CD14-positive monocyte (primary cell): ENCODE measurements around the gene ADAMTS9. TPM values are rescaled to one million over a fixed set of nuclear protein-coding genes. Genes with fewer than 3 reads are reported as not detected.

ENCODE experiments used
- DNase-seq, 3 donors: peaks; one replicate each; pipeline ENCODE4 v3.0.0-alpha.2; 2011 to 2022
- H2AFZ ChIP-seq: 2 replicates; pipeline ENCODE4 v1.6.0; 2012; ENCODE audit warnings: mild to moderate bottlenecking, low read depth, low read length, inconsistent platforms; ENCODE audit not compliant: insufficient read depth, poor library complexity, severe bottlenecking
- H3K27ac ChIP-seq, 2 donors: 1 replicate in 1 of 2; 2 replicates in 1 of 2; pipeline ENCODE4 v1.5.1; 2012 to 2013; ENCODE audit warnings: low read length in 2 of 2, control low read depth in 1 of 2, inconsistent platforms in 1 of 2, low read depth in 1 of 2, mild to moderate bottlenecking in 1 of 2
- H3K27me3 ChIP-seq, 2 donors: one replicate each; pipeline versions ENCODE4 v1.6.0 to v1.6.1; 2011 to 2013; ENCODE audit warnings: low read length in 2 of 2; ENCODE audit not compliant: control insufficient read depth in 2 of 2, insufficient read depth in 2 of 2
- H3K36me3 ChIP-seq, 2 donors: replicated peaks in 1 of 2; 1 replicate in 1 of 2; 2 replicates in 1 of 2; pipeline versions ENCODE4 v1.5.1 to v1.6.1; 2012 to 2013; ENCODE audit warnings: low read length in 2 of 2, control low read depth in 1 of 2, inconsistent platforms in 1 of 2, mild to moderate bottlenecking in 1 of 2; ENCODE audit not compliant: insufficient read depth in 2 of 2, control insufficient read depth in 1 of 2
- H3K4me1 ChIP-seq, 2 donors: 1 replicate in 1 of 2; 2 replicates in 1 of 2; pipeline versions ENCODE4 v1.5.1 to v1.6.1; 2012 to 2013; ENCODE audit warnings: low read length in 2 of 2, control low read depth in 1 of 2, inconsistent platforms in 1 of 2, mild to moderate bottlenecking in 1 of 2, moderate library complexity in 1 of 2; ENCODE audit not compliant: insufficient read depth in 2 of 2, control insufficient read depth in 1 of 2
- H3K4me2 ChIP-seq: replicated peaks from 2 replicates; pipeline ENCODE3; 2012; ENCODE audit warnings: low read length, moderate library complexity, mild to moderate bottlenecking; ENCODE audit not compliant: poor library complexity, severe bottlenecking; ENCODE audit errors: extremely low read depth
- H3K4me3 ChIP-seq, 3 experiments: fragments of 200-600 bp in 1 of 3; sonication (generic) in 1 of 3; replicated peaks in 1 of 3; 1 replicate in 2 of 3; 2 replicates in 1 of 3; pipeline ENCODE4 v1.5.1; 2011 to 2013; ENCODE audit warnings: low read length in 3 of 3, mild to moderate bottlenecking in 3 of 3, control low read depth in 2 of 3, low read depth in 2 of 3, inconsistent platforms in 1 of 3, moderate library complexity in 1 of 3
- H3K79me2 ChIP-seq: 2 replicates; pipeline ENCODE4 v1.6.0; 2012; ENCODE audit warnings: mild to moderate bottlenecking, control low read depth, inconsistent platforms, low read length, moderate library complexity; ENCODE audit not compliant: insufficient read depth
- H3K9ac ChIP-seq: 2 replicates; pipeline ENCODE4 v1.6.0; 2017; ENCODE audit warnings: low read length, mild to moderate bottlenecking; ENCODE audit not compliant: insufficient read depth, poor library complexity, severe bottlenecking
- H3K9me3 ChIP-seq, 2 donors: replicated peaks in 1 of 2; 1 replicate in 1 of 2; 2 replicates in 1 of 2; pipeline versions ENCODE4 v1.5.1 to v1.6.1; 2012 to 2013; ENCODE audit warnings: low read length in 2 of 2, control low read depth in 1 of 2; ENCODE audit not compliant: control insufficient read depth in 1 of 2, insufficient read depth in 1 of 2
- H4K20me1 ChIP-seq: 2 replicates; pipeline ENCODE4 v1.6.0; 2012; ENCODE audit warnings: mild to moderate bottlenecking, low read length, control low read depth, moderate library complexity; ENCODE audit not compliant: insufficient read depth
- H3K27ac Mint-ChIP-seq, 7 donors: one replicate each; pipeline ENCODE4 v1.8.0; 2020; ENCODE audit warnings: mild to moderate bottlenecking in 7 of 7, mixed read lengths in 7 of 7, moderate library complexity in 6 of 7, inconsistent platforms in 2 of 7
- H3K27me3 Mint-ChIP-seq, 3 donors: one replicate each; pipeline ENCODE4 v1.8.0; 2021 to 2022; ENCODE audit warnings: low read depth in 3 of 3, mild to moderate bottlenecking in 3 of 3, mixed read lengths in 3 of 3, moderate library complexity in 3 of 3, inconsistent platforms in 1 of 3
- H3K36me3 Mint-ChIP-seq, 2 donors: one replicate each; pipeline ENCODE4 v1.8.0; 2020; ENCODE audit warnings: mixed read lengths in 2 of 2, inconsistent platforms in 1 of 2, mild to moderate bottlenecking in 1 of 2
- H3K4me1 Mint-ChIP-seq: one replicate; pipeline ENCODE4 v1.8.0; 2020; ENCODE audit warnings: mild to moderate bottlenecking, mixed read lengths
- H3K4me3 Mint-ChIP-seq, 2 donors: one replicate each; pipeline ENCODE4 v1.8.0; 2020; ENCODE audit warnings: mild to moderate bottlenecking in 2 of 2, mixed read lengths in 2 of 2, moderate library complexity in 1 of 2
- H3K9me3 Mint-ChIP-seq, 7 donors: one replicate each; pipeline ENCODE4 v1.8.0; 2020 to 2022; ENCODE audit warnings: mixed read lengths in 7 of 7, mild to moderate bottlenecking in 6 of 7, moderate library complexity in 6 of 7, inconsistent platforms in 2 of 7
- WGBS: methylation state at CpG from one replicate; pipeline ENCODE4 v1.1.5; 2013; ENCODE audit warnings: missing lambda C conversion rate; ENCODE audit not compliant: insufficient coverage; 5-methylcytosine and 5-hydroxymethylcytosine counted together
- intact Hi-C, 2 donors: fragments of 100-400 bp; cut with micrococcal nuclease; formaldehyde crosslinking; loops; one replicate each; pipeline versions ENCODE4 v1.15.0 to v1.15.1; 2023
- polyA plus RNA-seq, 3 donors: library from polyadenylated mRNA; depleted of rRNA in 1 of 3; unstranded in 2 of 3; stranded (reverse) in 1 of 3; fragments of 300-500 nt in 2 of 3; fragments of >200 nt in 1 of 3; fragmentation: Illumina TruSeq in 2 of 3; gene quantifications; 1 replicate in 2 of 3; 2 replicates in 1 of 3; pipeline ENCODE4 v1.2.3, GENCODE V29; 2012 to 2021
- TF ChIP-seq, protein P1 (sequence below): fragments of 200-600 bp; IDR thresholded peaks from one replicate; pipeline ENCODE4 v1.8.0; 2022; ENCODE audit warnings: antibody characterized with exemption, mild to moderate bottlenecking

The ADAMTS9 gene
- polyA plus RNA-seq, 3 donors = not detected

DNA sequence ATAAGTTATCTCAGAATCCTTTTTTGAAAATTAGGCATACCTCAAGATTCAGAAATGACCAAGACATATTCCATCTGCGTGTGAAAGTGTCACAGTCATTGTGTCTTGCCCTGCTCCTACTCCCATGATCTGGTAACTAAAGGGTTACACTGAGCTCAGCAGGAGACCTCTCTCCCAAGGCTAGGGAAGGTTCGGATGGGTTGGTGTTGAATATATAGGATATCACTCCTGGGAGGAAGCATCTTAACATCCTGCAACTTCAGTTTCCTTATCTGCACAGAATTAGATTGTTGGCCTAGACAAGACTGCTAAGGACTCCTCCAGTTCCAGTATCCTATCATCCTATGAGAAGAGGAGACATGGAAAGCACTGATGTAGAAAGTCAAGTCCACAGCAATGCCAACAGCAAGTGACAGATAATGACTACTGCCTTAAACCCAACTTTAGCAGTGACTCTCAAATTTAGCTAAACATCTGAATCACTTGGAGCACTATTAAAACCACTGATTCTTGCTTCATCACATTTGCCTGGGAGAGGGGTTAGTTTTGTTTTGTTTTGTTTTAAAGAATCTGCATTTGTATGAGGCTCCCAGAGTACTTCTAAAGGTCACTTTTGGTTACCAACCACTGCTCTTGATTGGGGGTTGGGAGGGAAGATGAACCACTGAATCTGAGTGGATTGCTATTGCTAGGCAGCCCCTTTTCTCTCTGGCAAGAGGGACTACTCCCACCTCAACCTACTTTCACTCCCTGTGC lies 9.7 kb downstream of the ADAMTS9 start:
- no peaks in the 10 kb centered on the region for H3K4me1 Mint-ChIP-seq
- intact Hi-C loops = no loop called here
- no CpG with 5 or more reads among the region's 2 CpGs for WGBS
- no peak overlapping the region for H2AFZ ChIP-seq
- H3K36me3 ChIP-seq = no peaks in the 10 kb centered on the region
- no peak overlapping the region for H3K4me3 Mint-ChIP-seq
- no peak overlapping the region for H3K27ac ChIP-seq
- H3K27ac Mint-ChIP-seq = no peak overlapping the region
- H3K4me3 ChIP-seq = no peak overlapping the region
- H3K9me3 Mint-ChIP-seq = peaks cover 0 to 3% (median 1%) of the 10 kb centered on the region in 7 donors
- H3K9ac ChIP-seq = no peak overlapping the region
- no peaks in the 10 kb centered on the region for H3K36me3 Mint-ChIP-seq
- TF ChIP-seq, protein P1, sequence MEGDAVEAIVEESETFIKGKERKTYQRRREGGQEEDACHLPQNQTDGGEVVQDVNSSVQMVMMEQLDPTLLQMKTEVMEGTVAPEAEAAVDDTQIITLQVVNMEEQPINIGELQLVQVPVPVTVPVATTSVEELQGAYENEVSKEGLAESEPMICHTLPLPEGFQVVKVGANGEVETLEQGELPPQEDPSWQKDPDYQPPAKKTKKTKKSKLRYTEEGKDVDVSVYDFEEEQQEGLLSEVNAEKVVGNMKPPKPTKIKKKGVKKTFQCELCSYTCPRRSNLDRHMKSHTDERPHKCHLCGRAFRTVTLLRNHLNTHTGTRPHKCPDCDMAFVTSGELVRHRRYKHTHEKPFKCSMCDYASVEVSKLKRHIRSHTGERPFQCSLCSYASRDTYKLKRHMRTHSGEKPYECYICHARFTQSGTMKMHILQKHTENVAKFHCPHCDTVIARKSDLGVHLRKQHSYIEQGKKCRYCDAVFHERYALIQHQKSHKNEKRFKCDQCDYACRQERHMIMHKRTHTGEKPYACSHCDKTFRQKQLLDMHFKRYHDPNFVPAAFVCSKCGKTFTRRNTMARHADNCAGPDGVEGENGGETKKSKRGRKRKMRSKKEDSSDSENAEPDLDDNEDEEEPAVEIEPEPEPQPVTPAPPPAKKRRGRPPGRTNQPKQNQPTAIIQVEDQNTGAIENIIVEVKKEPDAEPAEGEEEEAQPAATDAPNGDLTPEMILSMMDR = no peak
- no peaks in the 10 kb centered on the region for H3K27me3 ChIP-seq
- DNase-seq = no peak
- no peaks in the 10 kb centered on the region for H3K79me2 ChIP-seq
- H3K27me3 Mint-ChIP-seq = peaks cover 0 to 5% (median 0%) of the 10 kb centered on the region in 3 donors
- H3K4me1 ChIP-seq = no peaks in the 10 kb centered on the region
- no peaks in the 10 kb centered on the region for H4K20me1 ChIP-seq
- no peak overlapping the region for H3K4me2 ChIP-seq
- no peaks in the 10 kb centered on the region for H3K9me3 ChIP-seq

DNA sequence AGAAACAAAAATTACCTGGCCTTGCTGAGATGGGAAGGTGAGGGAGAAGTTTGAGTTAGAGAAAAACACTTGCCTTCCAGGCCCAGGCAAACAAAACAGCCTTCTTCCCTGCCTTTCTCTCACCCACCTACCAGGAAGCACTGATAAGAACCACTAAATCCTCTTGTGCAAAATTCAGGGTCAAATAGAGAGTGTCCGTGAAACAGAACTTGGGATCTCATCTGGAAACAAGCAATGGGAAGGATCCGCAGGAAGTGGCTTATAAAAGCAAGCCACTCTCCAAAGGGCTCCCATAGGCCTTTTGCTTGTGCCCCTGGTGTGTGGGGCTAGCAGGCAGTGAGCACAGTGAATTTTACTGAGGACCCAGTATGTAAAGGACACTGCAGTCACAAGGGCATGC lies 11.0 kb downstream of the ADAMTS9 start:
- intact Hi-C loops = no loop called here
- Histone ChIP-seq H2AFZ (no peak overlapping the region), H3K9me3 (no peaks in the 10 kb centered on the region), H3K9ac (no peak overlapping the region), H3K27ac (no peak overlapping the region), H4K20me1 (no peaks in the 10 kb centered on the region), H3K27me3 (no peaks in the 10 kb centered on the region), H3K36me3 (no peaks in the 10 kb centered on the region), H3K4me3 (no peak overlapping the region), H3K4me2 (no peak overlapping the region), H3K4me1 (no peaks in the 10 kb centered on the region), H3K79me2 (no peaks in the 10 kb centered on the region)
- TF ChIP-seq, protein P1 = no peak
- peaks cover 0 to 3% (median 2%) of the 10 kb centered on the region in 7 donors for H3K9me3 Mint-ChIP-seq
- WGBS = 94% methylated on average over 2 of the region's 2 CpGs
- no peak overlapping the region for H3K27ac Mint-ChIP-seq
- H3K4me1 Mint-ChIP-seq = no peaks in the 10 kb centered on the region
- no peaks in the 10 kb centered on the region for H3K36me3 Mint-ChIP-seq
- DNase-seq = no peak
- H3K27me3 Mint-ChIP-seq = peaks cover 0 to 2% (median 0%) of the 10 kb centered on the region in 3 donors
- no peak overlapping the region for H3K4me3 Mint-ChIP-seq
